Neural cell (in vitro differentiated cells): Measurements from ENCODE around the gene GAN.

Experiments
- EP300 ChIP-seq: fragments of 450-650 bp; conservative IDR thresholded peaks from 2 replicates; pipeline ENCODE4 v1.6.1; 2014; ENCODE audit warnings: antibody characterized with exemption, mild to moderate bottlenecking, moderate library complexity; ENCODE audit not compliant: poor library complexity, severe bottlenecking
- EZH2 ChIP-seq: fragments of 200-600, 300-800 bp; shearing (Covaris generic), sonication (generic); IDR thresholded peaks from 2 replicates; pipeline ENCODE4 v1.6.1; 2014; ENCODE audit warnings: antibody characterized with exemption, low read length, borderline replicate concordance, mild to moderate bottlenecking; ENCODE audit not compliant: insufficient read depth, poor library complexity, severe bottlenecking
- RAD21 ChIP-seq: fragments of 450-650 bp; conservative IDR thresholded peaks from 2 replicates; pipeline ENCODE4 v1.6.1; 2014; ENCODE audit warnings: antibody characterized with exemption, mild to moderate bottlenecking, moderate library complexity
- SMC3 ChIP-seq: fragments of 450-650 bp; conservative IDR thresholded peaks from 2 replicates; pipeline ENCODE4 v1.6.1; 2014; ENCODE audit warnings: antibody characterized with exemption, mild to moderate bottlenecking, moderate library complexity; ENCODE audit not compliant: poor library complexity
- TAF1 ChIP-seq: IDR thresholded peaks from 2 replicates; pipeline ENCODE4 v1.6.1; 2012; ENCODE audit warnings: low read depth
- TF ChIP-seq, protein P1 (sequence below): fragments of 450-650 bp; IDR thresholded peaks from 2 replicates; pipeline ENCODE4 v1.5.1; 2014; ENCODE audit warnings: antibody characterized with exemption, mild to moderate bottlenecking, moderate library complexity; ENCODE audit not compliant: poor library complexity, severe bottlenecking
- TF ChIP-seq, protein P2 (sequence below): IDR thresholded peaks from 2 replicates; pipeline ENCODE4 v1.6.1; 2012; ENCODE audit warnings: borderline replicate concordance

DNA sequence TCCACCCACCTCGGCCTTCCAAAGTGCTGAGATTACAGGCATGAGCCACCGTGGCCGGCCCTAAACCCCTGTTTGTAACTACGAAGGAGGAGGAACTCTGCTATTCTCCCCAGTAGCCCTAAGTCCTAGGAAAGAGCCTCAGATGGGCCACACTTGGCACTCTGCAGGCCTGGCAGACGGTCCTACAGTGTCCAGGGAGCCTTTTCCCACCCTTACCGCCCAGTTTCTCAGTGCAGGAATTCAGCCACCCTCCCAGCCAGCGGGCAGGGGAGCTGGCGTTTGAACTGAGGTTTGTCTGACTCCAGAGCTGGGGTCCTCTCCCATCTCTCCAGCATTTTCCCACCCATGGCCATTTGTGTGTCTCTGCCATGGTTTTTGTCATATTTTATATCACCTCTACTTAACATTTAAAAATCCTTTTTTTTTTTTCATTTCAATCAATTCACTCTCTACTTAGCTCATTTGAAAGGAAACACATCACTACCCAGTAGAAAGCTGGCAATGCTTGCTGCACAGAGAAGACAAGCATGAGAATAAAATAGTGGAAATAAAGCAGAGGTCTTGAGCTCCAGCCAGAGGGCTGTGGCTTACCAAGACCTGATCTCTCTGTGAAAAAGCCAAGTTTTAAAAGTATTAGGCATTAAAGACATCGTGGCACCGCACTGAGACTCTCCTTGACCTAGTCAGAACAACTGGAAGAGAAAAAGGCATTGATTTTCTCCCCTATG lies 41.4 kb upstream of the GAN start:
- TF ChIP-seq, protein P1, sequence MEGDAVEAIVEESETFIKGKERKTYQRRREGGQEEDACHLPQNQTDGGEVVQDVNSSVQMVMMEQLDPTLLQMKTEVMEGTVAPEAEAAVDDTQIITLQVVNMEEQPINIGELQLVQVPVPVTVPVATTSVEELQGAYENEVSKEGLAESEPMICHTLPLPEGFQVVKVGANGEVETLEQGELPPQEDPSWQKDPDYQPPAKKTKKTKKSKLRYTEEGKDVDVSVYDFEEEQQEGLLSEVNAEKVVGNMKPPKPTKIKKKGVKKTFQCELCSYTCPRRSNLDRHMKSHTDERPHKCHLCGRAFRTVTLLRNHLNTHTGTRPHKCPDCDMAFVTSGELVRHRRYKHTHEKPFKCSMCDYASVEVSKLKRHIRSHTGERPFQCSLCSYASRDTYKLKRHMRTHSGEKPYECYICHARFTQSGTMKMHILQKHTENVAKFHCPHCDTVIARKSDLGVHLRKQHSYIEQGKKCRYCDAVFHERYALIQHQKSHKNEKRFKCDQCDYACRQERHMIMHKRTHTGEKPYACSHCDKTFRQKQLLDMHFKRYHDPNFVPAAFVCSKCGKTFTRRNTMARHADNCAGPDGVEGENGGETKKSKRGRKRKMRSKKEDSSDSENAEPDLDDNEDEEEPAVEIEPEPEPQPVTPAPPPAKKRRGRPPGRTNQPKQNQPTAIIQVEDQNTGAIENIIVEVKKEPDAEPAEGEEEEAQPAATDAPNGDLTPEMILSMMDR = no peak
- no peak for TF ChIP-seq SMC3
- TF ChIP-seq EP300 = no peak
- no peak for TF ChIP-seq TAF1
- no peak for TF ChIP-seq EZH2
- no peak for TF ChIP-seq RAD21
- TF ChIP-seq, protein P2, sequence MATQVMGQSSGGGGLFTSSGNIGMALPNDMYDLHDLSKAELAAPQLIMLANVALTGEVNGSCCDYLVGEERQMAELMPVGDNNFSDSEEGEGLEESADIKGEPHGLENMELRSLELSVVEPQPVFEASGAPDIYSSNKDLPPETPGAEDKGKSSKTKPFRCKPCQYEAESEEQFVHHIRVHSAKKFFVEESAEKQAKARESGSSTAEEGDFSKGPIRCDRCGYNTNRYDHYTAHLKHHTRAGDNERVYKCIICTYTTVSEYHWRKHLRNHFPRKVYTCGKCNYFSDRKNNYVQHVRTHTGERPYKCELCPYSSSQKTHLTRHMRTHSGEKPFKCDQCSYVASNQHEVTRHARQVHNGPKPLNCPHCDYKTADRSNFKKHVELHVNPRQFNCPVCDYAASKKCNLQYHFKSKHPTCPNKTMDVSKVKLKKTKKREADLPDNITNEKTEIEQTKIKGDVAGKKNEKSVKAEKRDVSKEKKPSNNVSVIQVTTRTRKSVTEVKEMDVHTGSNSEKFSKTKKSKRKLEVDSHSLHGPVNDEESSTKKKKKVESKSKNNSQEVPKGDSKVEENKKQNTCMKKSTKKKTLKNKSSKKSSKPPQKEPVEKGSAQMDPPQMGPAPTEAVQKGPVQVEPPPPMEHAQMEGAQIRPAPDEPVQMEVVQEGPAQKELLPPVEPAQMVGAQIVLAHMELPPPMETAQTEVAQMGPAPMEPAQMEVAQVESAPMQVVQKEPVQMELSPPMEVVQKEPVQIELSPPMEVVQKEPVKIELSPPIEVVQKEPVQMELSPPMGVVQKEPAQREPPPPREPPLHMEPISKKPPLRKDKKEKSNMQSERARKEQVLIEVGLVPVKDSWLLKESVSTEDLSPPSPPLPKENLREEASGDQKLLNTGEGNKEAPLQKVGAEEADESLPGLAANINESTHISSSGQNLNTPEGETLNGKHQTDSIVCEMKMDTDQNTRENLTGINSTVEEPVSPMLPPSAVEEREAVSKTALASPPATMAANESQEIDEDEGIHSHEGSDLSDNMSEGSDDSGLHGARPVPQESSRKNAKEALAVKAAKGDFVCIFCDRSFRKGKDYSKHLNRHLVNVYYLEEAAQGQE = no peak
